HepG2 (cell line): ENCODE results near the gene HOXD12. TPM values are rescaled to one million over a fixed set of nuclear protein-coding genes. Genes with fewer than 3 reads are reported as not detected.

Source experiments
- ATAC-seq: fragments of 200-7000 bp; cut with Tn5 transposase; 3 replicates; pipeline ENCODE4 v1.9.1; 2020; ENCODE audit warnings: mild to moderate bottlenecking, moderate library complexity
- BruUV-seq: library from RNA; stranded (reverse); fragments of 400-500 nt; replicated peaks from 2 replicates; lab custom pipeline; 2021; lab: Mats Ljungman, UMichigan
- CTCF ChIA-PET: fragments of 300-600 bp; formaldehyde crosslinking; extraction: SDS; loops from one replicate; lab custom pipeline; 2021; ENCODE audit warnings: low total read pairs, inconsistent platforms, low intra/inter-chr PET ratio; lab: Yijun Ruan, JAX
- POLR2A ChIA-PET: fragments of 350-600 bp; sonication (Branson Sonifier 250); formaldehyde crosslinking; loops from one replicate; lab custom pipeline; 2020; ENCODE audit warnings: antibody characterized with exemption, inconsistent platforms; lab: Yijun Ruan, JAX
- DNase-seq: peaks from one replicate; pipeline ENCODE4 v3.0.0-alpha.2; 2015; ENCODE audit warnings: low spot score
- FAIRE-seq: peaks from 3 replicates; lab custom pipeline; 2011; peaks lifted over from hg19 to GRCh38; lab: Jason Lieb, UNC
- H2AFZ ChIP-seq: one replicate; pipeline ENCODE4 v1.6.1; 2011; ENCODE audit warnings: low read length, inconsistent platforms
- H3K27ac ChIP-seq: fragments of 300-600 bp; 3 replicates; pipeline ENCODE4 v1.8.0; 2011; ENCODE audit warnings: mixed run types, mild to moderate bottlenecking, mixed read lengths, low read length, inconsistent platforms; ENCODE audit not compliant: insufficient read depth; ENCODE audit errors: extremely low read length
- H3K27me3 ChIP-seq, 2 experiments: fragments of 200-600 bp in 1 of 2; 2 replicates in 1 of 2; 3 replicates in 1 of 2; pipeline versions ENCODE4 v1.6.0 to v1.8.0; 2011; ENCODE audit warnings: low read length in 2 of 2, mild to moderate bottlenecking in 2 of 2, moderate library complexity in 2 of 2, inconsistent platforms in 1 of 2; ENCODE audit not compliant: insufficient read depth in 2 of 2, control insufficient read depth in 1 of 2
- H3K36me3 ChIP-seq, 2 experiments: fragments of 200-600 bp in 1 of 2; replicated peaks in 1 of 2; 2 replicates in 1 of 2; 3 replicates in 1 of 2; pipeline versions ENCODE4 v1.5.1 to v1.8.0; 2011; ENCODE audit warnings: low read length in 2 of 2, inconsistent platforms in 1 of 2; ENCODE audit not compliant: insufficient read depth in 2 of 2, control insufficient read depth in 1 of 2
- H3K4me1 ChIP-seq: 2 replicates; pipeline ENCODE4 v1.5.1; 2012; ENCODE audit warnings: low read length, inconsistent platforms; ENCODE audit not compliant: insufficient read depth
- H3K4me2 ChIP-seq: 2 replicates; pipeline ENCODE4 v1.6.0; 2011; ENCODE audit warnings: low read depth, low read length, inconsistent platforms
- H3K4me3 ChIP-seq, 3 experiments: fragments of 200-600 bp in 1 of 3; sonication (generic), shearing (Covaris generic) in 1 of 3; replicated peaks in 1 of 3; 2 replicates each; pipeline ENCODE4 v1.5.1; 2011 to 2016; ENCODE audit warnings: low read length in 3 of 3, inconsistent platforms in 2 of 3, low read depth in 2 of 3, mild to moderate bottlenecking in 2 of 3, control low read depth in 1 of 3, mixed read lengths in 1 of 3; ENCODE audit not compliant: insufficient read depth in 1 of 3
- H3K79me2 ChIP-seq: one replicate; pipeline ENCODE4 v1.6.1; 2011; ENCODE audit warnings: low read length, inconsistent platforms; ENCODE audit not compliant: insufficient read depth
- H3K9ac ChIP-seq: 2 replicates; pipeline ENCODE4 v1.6.0; 2011; ENCODE audit warnings: mild to moderate bottlenecking, low read depth, low read length, inconsistent platforms; ENCODE audit not compliant: insufficient read depth
- H3K9me3 ChIP-seq: 2 replicates; pipeline ENCODE4 v1.5.1; 2012; ENCODE audit warnings: mild to moderate bottlenecking, low read length
- H4K20me1 ChIP-seq: 2 replicates; pipeline ENCODE4 v1.6.0; 2011; ENCODE audit warnings: inconsistent platforms, mild to moderate bottlenecking, low read length, moderate library complexity; ENCODE audit not compliant: insufficient read depth
- KLF11 ChIP-seq: IDR thresholded peaks from 2 replicates; pipeline ENCODE4 v1.6.1; 2016; ENCODE audit warnings: missing compliant biosample characterization
- RARG ChIP-seq: sonication (generic); formaldehyde crosslinking; IDR thresholded peaks from 2 replicates; pipeline ENCODE4 v1.4.0; 2020; ENCODE audit warnings: low read depth, mild to moderate bottlenecking, missing genetic modification reagents
- ZNF224 ChIP-seq: sonication (generic); formaldehyde crosslinking; IDR thresholded peaks from 2 replicates; pipeline ENCODE4 v1.5.0; 2020; ENCODE audit warnings: mild to moderate bottlenecking, missing genetic modification reagents
- ZNF331 ChIP-seq: sonication (generic); formaldehyde crosslinking; IDR thresholded peaks from 2 replicates; pipeline ENCODE4 v1.4.0; 2020; ENCODE audit warnings: missing genetic modification reagents
- WGBS: methylation state at CpG from one replicate; pipeline ENCODE4 v1.1.6; 2017; ENCODE audit warnings: low lambda C conversion rate; 5-methylcytosine and 5-hydroxymethylcytosine counted together
- in situ Hi-C: cut with HindIII; loops from 2 replicates; pipeline ENCODE4 v1.10.0; 2017; ENCODE audit warnings: low pct_unique_long_range_greater_than_20kb; ENCODE audit not compliant: extremely low pct_ligation_motif_present
- intact Hi-C: fragments of 100-400 bp; cut with micrococcal nuclease; formaldehyde crosslinking; loops from one replicate; pipeline ENCODE4 v1.10.0; 2022; ENCODE audit not compliant: unreplicated experiment
- polyA plus RNA-seq, 8 experiments: library from polyadenylated mRNA; depleted of rRNA in 3 of 8; stranded (reverse) in 7 of 8; unstranded in 1 of 8; fragments of >200 nt; fragmentation: Illumina TruSeq in 4 of 8; extraction: Trizol in 4 of 8; gene quantifications; 2 replicates each; pipeline versions ENCODE4 v1.2.1 to v1.2.3, GENCODE V29; 2011 to 2016; ENCODE audit warnings: low read depth in 4 of 8, missing spikeins in 1 of 8, mixed read lengths in 1 of 8; ENCODE audit not compliant: insufficient read depth in 1 of 8
- total RNA-seq, 5 experiments: library from RNA; depleted of rRNA; stranded (reverse); fragments of >200 nt; fragmentation: Illumina TruSeq; extraction: Trizol; gene quantifications; 2 replicates each; pipeline ENCODE4 v1.2.3, GENCODE V29; 2016; ENCODE audit warnings: low read depth in 1 of 5
- TF ChIP-seq, protein P1 (sequence below): sonication (generic); formaldehyde crosslinking; conservative IDR thresholded peaks from 2 replicates; pipeline ENCODE4 v1.4.0; 2020; ENCODE audit warnings: mild to moderate bottlenecking, missing genetic modification reagents, moderate library complexity
- TF ChIP-seq, protein P2 (sequence below): sonication (generic); formaldehyde crosslinking; IDR thresholded peaks from 2 replicates; pipeline ENCODE4 v1.4.0; 2020; ENCODE audit warnings: missing genetic modification reagents
- TF ChIP-seq, protein P3 (sequence below): sonication (generic); formaldehyde crosslinking; IDR thresholded peaks from 2 replicates; pipeline ENCODE4 v1.5.1; 2020; ENCODE audit warnings: mild to moderate bottlenecking, missing genetic modification reagents, borderline replicate concordance
- TF ChIP-seq, protein P4 (sequence below): sonication (generic); formaldehyde crosslinking; IDR thresholded peaks from 2 replicates; pipeline ENCODE4 v1.8.0; 2022; ENCODE audit warnings: missing genetic modification reagents, mild to moderate bottlenecking, borderline replicate concordance

The HOXD12 gene
- total and polyA plus RNA-seq, 2 of the 13 experiments (the other 11 are each of a cell fraction or from before 2014, with no cell fraction given), result not detected

DNA sequence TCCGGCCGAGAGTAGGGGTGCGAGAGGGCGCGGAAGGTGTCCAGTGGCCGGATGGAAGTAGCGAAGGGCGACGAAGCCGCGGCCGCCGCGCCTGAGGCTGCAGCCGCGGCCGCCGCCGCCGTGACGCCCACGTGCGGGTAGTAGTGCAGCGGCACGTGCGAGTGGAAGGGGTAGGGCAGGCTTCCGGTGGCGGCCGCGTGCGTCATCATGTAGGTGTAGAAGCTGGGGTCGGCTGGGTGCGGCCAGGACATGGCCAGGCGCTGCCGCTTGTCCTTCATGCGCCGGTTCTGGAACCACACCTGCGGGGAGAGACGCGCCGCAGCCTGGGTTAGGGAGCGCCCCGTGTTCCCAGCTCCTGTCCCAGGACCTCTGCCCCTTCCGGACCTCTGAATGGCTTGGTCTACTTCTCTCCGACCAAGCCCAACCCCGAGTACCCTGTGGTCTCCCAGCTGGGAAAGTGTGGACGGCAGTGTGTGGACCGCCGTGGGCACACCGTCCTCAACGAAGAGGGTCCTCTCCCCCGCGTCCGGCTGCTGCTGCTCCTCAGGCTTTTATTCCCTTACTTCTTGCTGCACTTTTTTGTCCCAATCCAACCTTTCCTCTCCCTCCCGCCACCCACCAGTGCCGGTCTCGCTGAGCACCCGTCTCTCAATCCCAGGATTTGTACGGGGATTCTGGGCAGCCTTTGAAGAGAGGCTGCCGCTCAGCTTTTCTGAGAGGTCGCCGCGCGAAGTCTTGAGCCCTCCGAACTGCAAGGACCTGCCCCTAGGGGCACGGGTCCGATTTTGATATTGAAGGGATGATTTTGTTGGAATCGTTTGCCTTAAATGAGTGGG is 18.8 kb upstream of the HOXD12 start (continued):
- TF ChIP-seq, protein P1, sequence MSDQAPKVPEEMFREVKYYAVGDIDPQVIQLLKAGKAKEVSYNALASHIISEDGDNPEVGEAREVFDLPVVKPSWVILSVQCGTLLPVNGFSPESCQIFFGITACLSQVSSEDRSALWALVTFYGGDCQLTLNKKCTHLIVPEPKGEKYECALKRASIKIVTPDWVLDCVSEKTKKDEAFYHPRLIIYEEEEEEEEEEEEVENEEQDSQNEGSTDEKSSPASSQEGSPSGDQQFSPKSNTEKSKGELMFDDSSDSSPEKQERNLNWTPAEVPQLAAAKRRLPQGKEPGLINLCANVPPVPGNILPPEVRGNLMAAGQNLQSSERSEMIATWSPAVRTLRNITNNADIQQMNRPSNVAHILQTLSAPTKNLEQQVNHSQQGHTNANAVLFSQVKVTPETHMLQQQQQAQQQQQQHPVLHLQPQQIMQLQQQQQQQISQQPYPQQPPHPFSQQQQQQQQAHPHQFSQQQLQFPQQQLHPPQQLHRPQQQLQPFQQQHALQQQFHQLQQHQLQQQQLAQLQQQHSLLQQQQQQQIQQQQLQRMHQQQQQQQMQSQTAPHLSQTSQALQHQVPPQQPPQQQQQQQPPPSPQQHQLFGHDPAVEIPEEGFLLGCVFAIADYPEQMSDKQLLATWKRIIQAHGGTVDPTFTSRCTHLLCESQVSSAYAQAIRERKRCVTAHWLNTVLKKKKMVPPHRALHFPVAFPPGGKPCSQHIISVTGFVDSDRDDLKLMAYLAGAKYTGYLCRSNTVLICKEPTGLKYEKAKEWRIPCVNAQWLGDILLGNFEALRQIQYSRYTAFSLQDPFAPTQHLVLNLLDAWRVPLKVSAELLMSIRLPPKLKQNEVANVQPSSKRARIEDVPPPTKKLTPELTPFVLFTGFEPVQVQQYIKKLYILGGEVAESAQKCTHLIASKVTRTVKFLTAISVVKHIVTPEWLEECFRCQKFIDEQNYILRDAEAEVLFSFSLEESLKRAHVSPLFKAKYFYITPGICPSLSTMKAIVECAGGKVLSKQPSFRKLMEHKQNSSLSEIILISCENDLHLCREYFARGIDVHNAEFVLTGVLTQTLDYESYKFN, result no peak
- TF ChIP-seq, protein P2, sequence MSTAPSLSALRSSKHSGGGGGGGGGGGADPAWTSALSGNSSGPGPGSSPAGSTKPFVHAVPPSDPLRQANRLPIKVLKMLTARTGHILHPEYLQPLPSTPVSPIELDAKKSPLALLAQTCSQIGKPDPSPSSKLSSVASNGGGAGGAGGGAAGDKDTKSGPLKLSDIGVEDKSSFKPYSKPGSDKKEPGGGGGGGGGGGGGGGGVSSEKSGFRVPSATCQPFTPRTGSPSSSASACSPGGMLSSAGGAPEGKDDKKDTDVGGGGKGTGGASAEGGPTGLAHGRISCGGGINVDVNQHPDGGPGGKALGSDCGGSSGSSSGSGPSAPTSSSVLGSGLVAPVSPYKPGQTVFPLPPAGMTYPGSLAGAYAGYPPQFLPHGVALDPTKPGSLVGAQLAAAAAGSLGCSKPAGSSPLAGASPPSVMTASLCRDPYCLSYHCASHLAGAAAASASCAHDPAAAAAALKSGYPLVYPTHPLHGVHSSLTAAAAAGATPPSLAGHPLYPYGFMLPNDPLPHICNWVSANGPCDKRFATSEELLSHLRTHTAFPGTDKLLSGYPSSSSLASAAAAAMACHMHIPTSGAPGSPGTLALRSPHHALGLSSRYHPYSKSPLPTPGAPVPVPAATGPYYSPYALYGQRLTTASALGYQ (CRISPR knock-in tag), result no peak

DNA sequence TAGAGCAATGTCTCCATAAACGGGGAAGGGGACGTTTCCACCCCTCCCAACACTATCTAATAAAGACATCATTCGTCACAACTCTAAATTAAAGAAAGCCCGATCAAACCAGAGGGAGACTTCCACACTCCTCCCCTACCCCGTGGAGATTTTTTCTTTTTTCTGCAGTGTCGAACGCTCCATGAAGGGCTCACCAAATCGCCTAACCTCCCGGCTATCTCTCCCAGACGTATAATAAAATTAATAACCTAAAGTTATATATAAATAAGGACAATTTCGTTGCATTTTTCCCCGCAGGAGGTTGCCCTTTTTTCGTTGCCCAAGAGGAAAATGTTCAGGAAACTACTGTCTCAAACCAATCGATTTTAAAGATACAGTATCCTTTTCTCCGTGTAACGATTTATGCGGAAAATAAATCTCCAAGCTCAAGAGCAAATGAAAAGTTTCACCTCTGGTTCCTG is 18.2 kb upstream of the HOXD12 start:
- ChIA-PET CTCF (no interaction called here), POLR2A (no interaction called here)
- peaks cover 9% of the 10 kb centered on the region; the same call in 1 of the 2 replicates for H3K4me1 ChIP-seq
- DNase-seq, result no peak
- H3K9ac ChIP-seq, result no peak overlapping the region
- no peak overlapping the region for H3K27ac ChIP-seq
- intact Hi-C loops (no loop called here), in situ Hi-C loops (no loop called here)
- peaks cover 7 to 74% of the 10 kb centered on the region in 2 experiments; a peak in 4 of 5 replicates for H3K27me3 ChIP-seq
- H3K4me2 ChIP-seq, result no peak overlapping the region
- no TSS peak for BruUV-seq
- no peak for FAIRE-seq
- H3K79me2 ChIP-seq, result no peaks in the 10 kb centered on the region
- H2AFZ ChIP-seq, result no peak overlapping the region
- no peaks in the 10 kb centered on the region for H3K36me3 ChIP-seq
- ATAC-seq, result no peak
- H3K9me3 ChIP-seq, result no peaks in the 10 kb centered on the region
- whole genome bisulfite sequencing, result 44% methylated on average over 17 of the region's 17 CpGs
- H4K20me1 ChIP-seq, result no peaks in the 10 kb centered on the region
- no peak overlapping the region for H3K4me3 ChIP-seq
- TF ChIP-seq ZNF331 (no peak), ZNF224 (CRISPR knock-in tag) (no peak), KLF11 (CRISPR knock-in tag) (no peak), RARG (CRISPR knock-in tag) (no peak)
- TF ChIP-seq, protein P3, sequence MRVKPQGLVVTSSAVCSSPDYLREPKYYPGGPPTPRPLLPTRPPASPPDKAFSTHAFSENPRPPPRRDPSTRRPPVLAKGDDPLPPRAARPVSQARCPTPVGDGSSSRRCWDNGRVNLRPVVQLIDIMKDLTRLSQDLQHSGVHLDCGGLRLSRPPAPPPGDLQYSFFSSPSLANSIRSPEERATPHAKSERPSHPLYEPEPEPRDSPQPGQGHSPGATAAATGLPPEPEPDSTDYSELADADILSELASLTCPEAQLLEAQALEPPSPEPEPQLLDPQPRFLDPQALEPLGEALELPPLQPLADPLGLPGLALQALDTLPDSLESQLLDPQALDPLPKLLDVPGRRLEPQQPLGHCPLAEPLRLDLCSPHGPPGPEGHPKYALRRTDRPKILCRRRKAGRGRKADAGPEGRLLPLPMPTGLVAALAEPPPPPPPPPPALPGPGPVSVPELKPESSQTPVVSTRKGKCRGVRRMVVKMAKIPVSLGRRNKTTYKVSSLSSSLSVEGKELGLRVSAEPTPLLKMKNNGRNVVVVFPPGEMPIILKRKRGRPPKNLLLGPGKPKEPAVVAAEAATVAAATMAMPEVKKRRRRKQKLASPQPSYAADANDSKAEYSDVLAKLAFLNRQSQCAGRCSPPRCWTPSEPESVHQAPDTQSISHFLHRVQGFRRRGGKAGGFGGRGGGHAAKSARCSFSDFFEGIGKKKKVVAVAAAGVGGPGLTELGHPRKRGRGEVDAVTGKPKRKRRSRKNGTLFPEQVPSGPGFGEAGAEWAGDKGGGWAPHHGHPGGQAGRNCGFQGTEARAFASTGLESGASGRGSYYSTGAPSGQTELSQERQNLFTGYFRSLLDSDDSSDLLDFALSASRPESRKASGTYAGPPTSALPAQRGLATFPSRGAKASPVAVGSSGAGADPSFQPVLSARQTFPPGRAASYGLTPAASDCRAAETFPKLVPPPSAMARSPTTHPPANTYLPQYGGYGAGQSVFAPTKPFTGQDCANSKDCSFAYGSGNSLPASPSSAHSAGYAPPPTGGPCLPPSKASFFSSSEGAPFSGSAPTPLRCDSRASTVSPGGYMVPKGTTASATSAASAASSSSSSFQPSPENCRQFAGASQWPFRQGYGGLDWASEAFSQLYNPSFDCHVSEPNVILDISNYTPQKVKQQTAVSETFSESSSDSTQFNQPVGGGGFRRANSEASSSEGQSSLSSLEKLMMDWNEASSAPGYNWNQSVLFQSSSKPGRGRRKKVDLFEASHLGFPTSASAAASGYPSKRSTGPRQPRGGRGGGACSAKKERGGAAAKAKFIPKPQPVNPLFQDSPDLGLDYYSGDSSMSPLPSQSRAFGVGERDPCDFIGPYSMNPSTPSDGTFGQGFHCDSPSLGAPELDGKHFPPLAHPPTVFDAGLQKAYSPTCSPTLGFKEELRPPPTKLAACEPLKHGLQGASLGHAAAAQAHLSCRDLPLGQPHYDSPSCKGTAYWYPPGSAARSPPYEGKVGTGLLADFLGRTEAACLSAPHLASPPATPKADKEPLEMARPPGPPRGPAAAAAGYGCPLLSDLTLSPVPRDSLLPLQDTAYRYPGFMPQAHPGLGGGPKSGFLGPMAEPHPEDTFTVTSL (CRISPR knock-in tag), result no peak
- TF ChIP-seq, protein P4, sequence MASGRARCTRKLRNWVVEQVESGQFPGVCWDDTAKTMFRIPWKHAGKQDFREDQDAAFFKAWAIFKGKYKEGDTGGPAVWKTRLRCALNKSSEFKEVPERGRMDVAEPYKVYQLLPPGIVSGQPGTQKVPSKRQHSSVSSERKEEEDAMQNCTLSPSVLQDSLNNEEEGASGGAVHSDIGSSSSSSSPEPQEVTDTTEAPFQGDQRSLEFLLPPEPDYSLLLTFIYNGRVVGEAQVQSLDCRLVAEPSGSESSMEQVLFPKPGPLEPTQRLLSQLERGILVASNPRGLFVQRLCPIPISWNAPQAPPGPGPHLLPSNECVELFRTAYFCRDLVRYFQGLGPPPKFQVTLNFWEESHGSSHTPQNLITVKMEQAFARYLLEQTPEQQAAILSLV (CRISPR knock-in tag), result no peak
